Hematopoietic multipotent progenitor cell treated with erythropoietin and hydrocortisone succinate and interleukin-3 and kit ligand, for 15 days (in vitro differentiated cells): ENCODE measurements around the gene SDE2.
"Not testable (repeated sequence)": the region's sequence is repeated elsewhere in the genome, so short reads cannot be mapped to it uniquely, and the experiment has no call there.

Experiments used
- DNase-seq: peaks from one replicate; pipeline ENCODE4 v3.0.0-alpha.2; 2015; ENCODE audit warnings: low spot score

The SDE2 gene

GRCh38 chr1:225975146-225975545 is 24.0 kb downstream of the SDE2 start:
- not testable (repeated sequence) for DNase-seq

GRCh38 chr1:225974454-225974853 is 24.7 kb downstream of the SDE2 start:
- no peak for DNase-seq

- peak; percentile 77 for DNase-seq
These were observed 26.0 kb downstream of the SDE2 start for GRCh38 chr1:225973158-225973557.

- DNase-seq, result no peak
These were observed 26.6 kb downstream of the SDE2 start for GRCh38 chr1:225972344-225973152.

GRCh38 chr1:225970592-225971157 is 28.5 kb downstream of the SDE2 start:
- not testable (repeated sequence) for DNase-seq

GRCh38 chr1:225969751-225970150 is 29.4 kb downstream of the SDE2 start:
- not testable (repeated sequence) for DNase-seq

GRCh38 chr1:225965231-225965630 is 33.9 kb downstream of the SDE2 start:
- DNase-seq, result no peak

- no peak for DNase-seq
These were observed 35.2 kb downstream of the SDE2 start for GRCh38 chr1:225963735-225964530.

- peak; percentile 71 for DNase-seq
These were observed 36.6 kb downstream of the SDE2 start for GRCh38 chr1:225962440-225962975.

GRCh38 chr1:225961659-225962439 is 37.3 kb downstream of the SDE2 start:
- no peak for DNase-seq

- DNase-seq, result no peak
These were observed 41.1 kb downstream of the SDE2 start for GRCh38 chr1:225958041-225958440.

GRCh38 chr1:225954753-225955152 is 44.4 kb downstream of the SDE2 start:
- DNase-seq, result no peak

GRCh38 chr1:225953315-225953714 is 45.8 kb downstream of the SDE2 start:
- DNase-seq, result no peak

GRCh38 chr1:225950905-225951497 is 48.1 kb downstream of the SDE2 start:
- DNase-seq, result no peak

GRCh38 chr1:225949041-225949440 is 50.1 kb downstream of the SDE2 start:
- DNase-seq, result no peak

GRCh38 chr1:225946803-225947202 is 52.3 kb downstream of the SDE2 start:
- DNase-seq, result no peak

- DNase-seq, result no peak
These were observed 53.0 kb downstream of the SDE2 start for GRCh38 chr1:225946082-225946620.

- no peak for DNase-seq
These were observed 53.6 kb downstream of the SDE2 start for GRCh38 chr1:225945564-225945963.

GRCh38 chr1:225944951-225945350 is 54.2 kb downstream of the SDE2 start:
- DNase-seq, result no peak

GRCh38 chr1:225944387-225944786 is 54.8 kb downstream of the SDE2 start:
- DNase-seq, result no peak

GRCh38 chr1:225943582-225943981 is 55.6 kb downstream of the SDE2 start:
- no peak for DNase-seq
